Esophagus muscularis mucosa (tissue), 4 donors: Measurements from ENCODE around the gene MLN. TPM values are rescaled to one million over a fixed set of nuclear protein-coding genes. Genes with fewer than 3 reads are reported as not detected.

ENCODE experiments used
- DNase-seq: peaks from one replicate; pipeline ENCODE4 v3.0.0-alpha.2; 2017; ENCODE audit errors: extremely low spot score
- H3K27ac ChIP-seq, 4 donors: fragments of 200-600 bp; sonication (generic); replicated peaks in 1 of 4; 1 replicate in 3 of 4; 2 replicates in 1 of 4; pipeline ENCODE4 v1.5.1; 2016 to 2019; ENCODE audit warnings: mild to moderate bottlenecking in 1 of 4
- H3K27me3 ChIP-seq, 4 donors: fragments of 200-600 bp; sonication (generic); one replicate each; pipeline versions ENCODE4 v1.5.1 to v1.6.0; 2016 to 2019
- H3K36me3 ChIP-seq, 4 donors: fragments of 200-600 bp; sonication (generic); one replicate each; pipeline ENCODE4 v1.5.1; 2016 to 2019
- H3K4me1 ChIP-seq, 4 donors: fragments of 200-600 bp; sonication (generic); one replicate each; pipeline ENCODE4 v1.5.1; 2016 to 2019
- H3K4me3 ChIP-seq, 4 donors: fragments of 200-600 bp; sonication (generic); 1 replicate in 2 of 4; 2 replicates in 2 of 4; pipeline ENCODE4 v1.5.1; 2016 to 2019; ENCODE audit warnings: mild to moderate bottlenecking in 4 of 4, moderate library complexity in 1 of 4
- H3K9me3 ChIP-seq, 4 donors: fragments of 200-600 bp; sonication (generic); 1 replicate in 3 of 4; 2 replicates in 1 of 4; pipeline ENCODE4 v1.5.1; 2016 to 2019
- EP300 ChIP-seq: sonication (generic); formaldehyde crosslinking; IDR thresholded peaks from one replicate; pipeline ENCODE4 v1.6.1; 2017; ENCODE audit warnings: antibody characterized with exemption
- POLR2A ChIP-seq: fragments of 450-650 bp; IDR thresholded peaks from one replicate; pipeline ENCODE4 v1.6.1; 2017; ENCODE audit warnings: antibody characterized with exemption, moderate library complexity, mild to moderate bottlenecking, low read depth
- POLR2AphosphoS5 ChIP-seq, 2 donors: sonication (generic); formaldehyde crosslinking; IDR thresholded peaks; one replicate each; pipeline ENCODE4 v1.6.1; 2017; ENCODE audit warnings: antibody characterized with exemption in 2 of 2
- WGBS: methylation state at CpG from one replicate; pipeline ENCODE4 v1.1.5; 2018; 5-methylcytosine and 5-hydroxymethylcytosine counted together
- intact Hi-C: fragments of 100-400 bp; cut with DNase I; formaldehyde crosslinking; loops from one replicate; pipeline ENCODE4 v1.15.1; 2023
- total RNA-seq, 4 donors: library from RNA; depleted of rRNA; stranded (reverse); fragments of >200 nt; gene quantifications; one replicate each; pipeline versions ENCODE4 v1.1.0 to v1.2.1, GENCODE V29; 2016
- TF ChIP-seq, protein P1 (sequence below), 3 experiments: fragments of 200-600 bp in 2 of 3; fragments of 450-650 bp in 1 of 3; sonication (generic) in 2 of 3; IDR thresholded peaks; one replicate each; pipeline ENCODE4 v1.5.1; 2017 to 2019; ENCODE audit warnings: antibody characterized with exemption in 3 of 3, mild to moderate bottlenecking in 2 of 3, moderate library complexity in 1 of 3

Gene MLN
- total RNA-seq, 4 donors from 2014 or later = not detected

DNA sequence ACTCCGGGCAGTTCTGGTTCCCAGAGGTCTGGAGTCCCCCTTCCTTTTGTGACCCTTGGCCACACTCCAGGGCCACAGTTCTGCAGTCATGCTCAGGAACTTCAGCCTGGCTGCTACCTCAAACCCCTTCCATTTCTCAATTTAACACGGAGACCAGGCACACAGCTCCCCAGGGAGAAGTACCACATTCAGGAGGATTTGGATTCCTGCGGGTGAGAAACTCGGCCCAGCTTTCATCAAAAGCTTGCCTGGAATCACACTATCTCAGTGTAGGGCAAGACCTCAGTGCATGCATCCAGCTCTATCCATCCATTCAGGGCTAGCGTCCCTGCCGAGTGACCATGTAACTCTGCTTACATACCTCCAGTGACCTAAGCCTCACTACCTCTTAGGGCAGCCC lies 40.3 kb downstream of the MLN start:
- intact Hi-C loops = no loop called here
- no peak overlapping the region for H3K4me3 ChIP-seq
- peaks cover 0 to 3% (median 0%) of the 10 kb centered on the region in 4 donors for H3K27me3 ChIP-seq
- no peak overlapping the region for H3K27ac ChIP-seq
- 78% methylated on average over 3 of the region's 6 CpGs for WGBS
- peaks cover 0 to 8% (median 0%) of the 10 kb centered on the region in 4 donors for H3K9me3 ChIP-seq
- no peak for DNase-seq
- TF ChIP-seq, protein P1, sequence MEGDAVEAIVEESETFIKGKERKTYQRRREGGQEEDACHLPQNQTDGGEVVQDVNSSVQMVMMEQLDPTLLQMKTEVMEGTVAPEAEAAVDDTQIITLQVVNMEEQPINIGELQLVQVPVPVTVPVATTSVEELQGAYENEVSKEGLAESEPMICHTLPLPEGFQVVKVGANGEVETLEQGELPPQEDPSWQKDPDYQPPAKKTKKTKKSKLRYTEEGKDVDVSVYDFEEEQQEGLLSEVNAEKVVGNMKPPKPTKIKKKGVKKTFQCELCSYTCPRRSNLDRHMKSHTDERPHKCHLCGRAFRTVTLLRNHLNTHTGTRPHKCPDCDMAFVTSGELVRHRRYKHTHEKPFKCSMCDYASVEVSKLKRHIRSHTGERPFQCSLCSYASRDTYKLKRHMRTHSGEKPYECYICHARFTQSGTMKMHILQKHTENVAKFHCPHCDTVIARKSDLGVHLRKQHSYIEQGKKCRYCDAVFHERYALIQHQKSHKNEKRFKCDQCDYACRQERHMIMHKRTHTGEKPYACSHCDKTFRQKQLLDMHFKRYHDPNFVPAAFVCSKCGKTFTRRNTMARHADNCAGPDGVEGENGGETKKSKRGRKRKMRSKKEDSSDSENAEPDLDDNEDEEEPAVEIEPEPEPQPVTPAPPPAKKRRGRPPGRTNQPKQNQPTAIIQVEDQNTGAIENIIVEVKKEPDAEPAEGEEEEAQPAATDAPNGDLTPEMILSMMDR (IDR thresholded peaks at IDR 0.05) = no peak
- no peak for TF ChIP-seq EP300
- TF ChIP-seq POLR2AphosphoS5 (IDR thresholded peaks at IDR 0.05) = no peak
- H3K4me1 ChIP-seq = peaks cover 5 to 14% (median 8%) of the 10 kb centered on the region in 4 donors
- no peaks in the 10 kb centered on the region for H3K36me3 ChIP-seq

DNA sequence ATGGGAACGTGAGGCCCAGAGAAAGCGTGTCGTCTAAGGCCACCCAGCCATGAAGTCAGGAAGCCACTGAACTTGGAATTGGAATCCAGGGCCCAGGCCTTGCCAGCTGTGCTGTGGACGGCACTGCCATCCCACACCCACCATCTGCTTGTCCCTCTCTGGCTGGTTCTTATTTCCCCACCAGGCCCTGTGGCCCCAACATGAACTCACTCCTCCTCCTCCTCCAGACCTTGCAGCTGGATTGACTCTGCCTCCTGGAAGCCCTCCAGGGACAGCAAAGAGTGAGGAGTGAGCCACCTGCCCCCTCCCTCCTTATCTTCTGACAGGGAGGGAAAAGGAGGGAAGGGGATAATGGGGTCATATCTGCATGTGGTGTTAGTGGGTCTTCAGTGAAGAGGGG lies 41.1 kb downstream of the MLN start:
- Histone ChIP-seq H3K4me1 (peaks cover 4 to 14% (median 5%) of the 10 kb centered on the region in 4 donors), H3K36me3 (no peaks in the 10 kb centered on the region), H3K27me3 (peaks cover 0 to 3% (median 0%) of the 10 kb centered on the region in 4 donors), H3K4me3 (no peak overlapping the region), H3K27ac (no peak overlapping the region), H3K9me3 (peaks cover 0 to 8% (median 0%) of the 10 kb centered on the region in 4 donors)
- intact Hi-C loops = no loop called here
- TF ChIP-seq POLR2AphosphoS5 (IDR thresholded peaks at IDR 0.05) (no peak), POLR2A (no peak), EP300 (no peak)
- TF ChIP-seq, protein P1 (IDR thresholded peaks at IDR 0.05) = no peak
- WGBS = 82% methylated on average over 4 of the region's 4 CpGs
- no peak for DNase-seq

DNA sequence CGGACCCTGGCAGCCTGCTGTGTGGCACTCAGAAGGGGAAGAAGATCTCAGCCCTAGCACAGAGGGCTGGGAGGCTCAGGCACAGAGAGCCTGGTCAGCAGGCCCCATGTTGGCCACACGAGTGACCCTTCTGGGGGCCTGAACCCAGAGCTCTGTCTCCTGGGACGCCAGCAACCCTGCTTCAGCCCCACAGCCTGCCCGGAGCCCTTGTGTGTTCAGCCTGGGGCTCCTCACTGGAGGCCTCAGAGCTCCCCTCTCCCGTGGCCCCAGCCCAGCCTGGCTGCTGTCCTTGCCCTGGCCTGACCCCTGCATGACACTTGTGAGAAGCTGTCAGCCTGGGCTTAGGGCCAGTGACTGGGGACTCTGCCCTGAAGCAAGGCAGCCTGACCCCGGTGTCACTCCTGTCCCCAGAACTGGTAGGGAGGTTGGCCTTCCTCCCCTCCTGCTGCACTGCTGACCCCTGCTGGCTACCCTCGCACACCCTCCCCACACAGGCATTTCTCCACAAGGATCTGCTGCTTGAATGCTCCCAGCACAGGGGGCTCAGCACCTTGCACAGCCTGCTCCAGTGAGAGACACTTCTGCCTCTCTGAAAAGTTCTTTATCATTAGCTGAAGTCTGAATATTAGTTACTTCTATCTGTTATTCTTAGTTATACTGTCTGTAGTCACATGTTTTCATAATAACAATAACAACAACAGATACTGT lies 41.7 kb downstream of the MLN start:
- no peak overlapping the region for H3K4me3 ChIP-seq
- DNase-seq = no peak
- 76% methylated on average over 3 of the region's 7 CpGs for WGBS
- H3K36me3 ChIP-seq = no peaks in the 10 kb centered on the region
- peaks cover 0 to 3% (median 0%) of the 10 kb centered on the region in 4 donors for H3K27me3 ChIP-seq
- TF ChIP-seq, protein P1 (IDR thresholded peaks at IDR 0.05) = peak; percentile 19 to 37 (median 28)
- no peak for TF ChIP-seq POLR2A
- intact Hi-C loops = no loop called here
- H3K9me3 ChIP-seq = peaks cover 0 to 5% (median 0%) of the 10 kb centered on the region in 4 donors
- peak overlapping the region in 1 of 4 donors; percentile 18 for H3K27ac ChIP-seq
- peaks cover 4 to 14% (median 5%) of the 10 kb centered on the region in 4 donors for H3K4me1 ChIP-seq

DNA sequence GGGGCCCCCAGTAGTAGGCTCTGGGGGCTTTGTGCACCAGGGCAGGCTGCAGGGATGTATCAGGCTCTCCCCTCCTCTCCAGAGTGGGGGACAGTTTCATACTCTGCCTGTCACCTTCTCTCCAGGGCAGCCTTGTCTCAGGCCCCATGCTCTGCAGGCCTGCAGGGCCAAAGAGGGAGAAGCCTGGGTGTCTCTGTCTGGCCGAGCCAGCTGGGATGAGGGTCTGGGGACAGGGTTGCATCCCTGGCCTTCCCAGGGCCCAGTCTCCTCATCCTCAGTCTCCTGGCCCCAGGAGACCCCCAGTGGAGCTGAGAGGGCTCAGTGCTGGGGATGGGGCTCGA lies 42.3 kb downstream of the MLN start:
- DNase-seq = no peak
- no peaks in the 10 kb centered on the region for H3K9me3 ChIP-seq
- intact Hi-C loops = no loop called here
- TF ChIP-seq POLR2AphosphoS5 (IDR thresholded peaks at IDR 0.05) (no peak), POLR2A (no peak), EP300 (no peak)
- TF ChIP-seq, protein P1 (IDR thresholded peaks at IDR 0.05) = no peak
- 83% methylated on average over 2 of the region's 2 CpGs for WGBS
- H3K27ac ChIP-seq = peak overlapping the region in 1 of 4 donors; percentile 18
- H3K4me1 ChIP-seq = peaks cover 4 to 14% (median 5%) of the 10 kb centered on the region in 4 donors
- H3K4me3 ChIP-seq = no peak overlapping the region
- H3K27me3 ChIP-seq = peaks cover 0 to 3% (median 0%) of the 10 kb centered on the region in 4 donors
- H3K36me3 ChIP-seq = no peaks in the 10 kb centered on the region
